ENCODE results near the gene FKBP10.
"Not testable (repeated sequence)": the region's sequence is repeated elsewhere in the genome, so short reads cannot be mapped to it uniquely, and the experiment has no call there.

The FKBP10 gene

DNA sequence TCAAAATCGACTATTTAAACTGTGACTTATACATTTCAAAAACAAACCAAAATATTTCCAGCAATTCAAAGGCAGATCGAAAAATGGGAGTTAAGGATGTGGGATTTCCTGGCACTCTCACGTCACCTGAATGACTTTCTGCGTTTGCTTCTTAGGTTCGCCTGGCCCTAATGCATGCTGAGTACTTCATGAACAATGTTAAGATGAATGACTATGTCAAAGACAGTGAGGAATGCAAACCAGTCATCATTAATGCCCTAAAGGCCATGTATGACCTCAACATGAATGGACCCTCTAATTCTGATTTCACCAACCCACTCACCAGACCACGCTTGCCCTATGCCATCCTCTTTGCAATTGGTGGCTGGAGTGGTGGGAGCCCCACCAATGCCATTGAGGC, 32.2 kb downstream of the FKBP10 start:
- FAIRE-seq = no peak

DNA sequence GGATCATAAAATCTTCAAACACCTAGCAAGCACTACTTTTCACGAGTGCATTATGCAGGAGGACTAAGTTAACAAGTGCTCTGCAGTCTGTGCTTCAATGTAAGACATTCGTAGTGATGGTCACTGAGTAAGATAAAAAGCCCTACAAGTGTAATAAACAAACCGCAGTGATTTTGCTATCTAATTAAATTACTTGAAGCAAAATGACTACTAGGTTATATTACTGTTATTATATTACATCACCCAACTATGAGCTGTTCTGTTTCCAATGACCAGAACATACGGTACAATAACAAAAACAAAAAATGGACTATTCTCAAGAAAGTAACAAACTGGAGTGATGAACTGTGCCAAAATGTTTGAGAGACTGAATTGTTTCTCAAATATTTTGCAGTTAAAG, 36.0 kb downstream of the FKBP10 start:
- no peak for FAIRE-seq

DNA sequence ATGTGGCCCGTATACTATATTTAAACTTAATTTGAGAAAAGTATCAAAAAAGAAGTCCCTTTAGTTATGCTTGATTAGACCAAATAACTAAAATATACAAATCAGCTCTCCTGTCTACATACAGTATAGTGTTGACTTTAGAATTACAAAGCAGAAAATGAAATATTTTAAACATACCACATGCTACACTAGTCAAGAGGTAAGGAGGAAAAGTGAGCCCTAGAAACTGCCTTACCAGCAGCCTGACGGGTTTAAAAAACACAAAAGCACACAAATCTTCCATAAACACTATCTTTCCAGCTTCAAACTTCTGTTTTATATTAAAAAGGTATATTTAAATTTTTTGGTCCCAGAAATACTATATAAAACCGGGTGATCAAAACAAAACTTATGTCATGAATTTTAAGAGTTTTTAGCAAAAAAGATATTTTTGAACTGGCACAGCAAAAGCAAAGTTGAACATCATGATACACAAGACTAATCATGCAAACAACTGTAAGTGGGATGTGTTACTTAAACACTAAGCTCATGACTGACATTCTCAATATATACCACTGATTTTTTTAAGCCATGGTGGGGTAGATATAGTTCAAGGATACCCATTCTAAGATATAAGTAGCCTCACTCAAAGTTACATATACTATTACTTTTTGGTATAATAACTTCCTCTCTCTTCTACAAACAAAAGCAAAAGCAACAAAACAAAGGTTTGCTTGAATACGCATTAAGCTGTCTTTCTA, 36.6 kb downstream of the FKBP10 start:
- FAIRE-seq = no peak

DNA sequence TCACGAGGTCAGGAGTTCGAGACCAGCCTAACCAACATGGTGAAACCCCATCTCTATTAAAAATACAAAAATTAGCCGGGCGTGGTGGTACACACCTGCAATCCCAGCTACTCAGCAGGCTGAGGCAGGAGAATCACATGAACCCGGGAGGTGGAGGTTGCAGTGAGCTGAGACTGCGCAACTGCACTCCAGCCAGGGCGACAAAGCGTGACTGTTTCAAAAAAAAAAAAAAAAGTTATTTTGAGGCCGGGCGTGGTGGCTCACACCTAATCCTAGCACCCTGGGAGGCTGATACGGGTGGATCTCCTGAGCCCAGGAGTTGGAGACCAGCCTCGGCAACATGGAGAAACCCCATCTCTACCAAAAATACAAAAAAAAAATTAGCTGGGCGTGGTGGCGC, 38.6 kb downstream of the FKBP10 start:
- FAIRE-seq = not testable (repeated sequence)

DNA sequence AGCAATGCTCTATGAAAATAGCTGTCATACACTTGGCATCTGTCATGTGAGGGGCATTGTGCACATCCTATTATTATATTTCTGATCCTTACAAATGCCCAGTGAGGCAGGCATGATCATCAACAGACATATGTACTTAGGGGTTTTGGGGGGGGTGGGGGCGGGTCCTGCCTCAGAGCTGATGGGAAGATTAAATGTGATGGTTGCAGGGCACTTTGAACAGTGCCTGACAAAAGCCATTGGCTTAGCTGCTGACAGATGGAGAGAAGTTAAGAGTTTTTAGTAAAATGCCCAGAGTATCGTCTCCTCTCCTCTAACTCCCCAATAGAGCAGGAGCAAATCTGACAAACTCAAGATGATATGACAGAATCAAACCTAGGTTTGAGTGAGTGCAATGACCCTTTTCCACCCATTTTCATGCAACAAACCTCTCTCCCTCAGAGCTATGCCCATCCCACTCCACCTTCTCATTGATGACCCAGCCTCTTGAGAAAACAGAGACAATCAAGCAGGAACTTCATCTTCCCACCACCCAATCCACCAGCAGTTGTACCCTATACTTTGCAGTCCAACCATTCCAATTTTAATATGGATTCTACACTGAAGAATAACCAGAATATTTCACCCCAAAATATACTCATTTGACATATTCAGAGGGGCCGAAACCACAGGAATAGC, 47.6 kb downstream of the FKBP10 start:
- no peak for FAIRE-seq

DNA sequence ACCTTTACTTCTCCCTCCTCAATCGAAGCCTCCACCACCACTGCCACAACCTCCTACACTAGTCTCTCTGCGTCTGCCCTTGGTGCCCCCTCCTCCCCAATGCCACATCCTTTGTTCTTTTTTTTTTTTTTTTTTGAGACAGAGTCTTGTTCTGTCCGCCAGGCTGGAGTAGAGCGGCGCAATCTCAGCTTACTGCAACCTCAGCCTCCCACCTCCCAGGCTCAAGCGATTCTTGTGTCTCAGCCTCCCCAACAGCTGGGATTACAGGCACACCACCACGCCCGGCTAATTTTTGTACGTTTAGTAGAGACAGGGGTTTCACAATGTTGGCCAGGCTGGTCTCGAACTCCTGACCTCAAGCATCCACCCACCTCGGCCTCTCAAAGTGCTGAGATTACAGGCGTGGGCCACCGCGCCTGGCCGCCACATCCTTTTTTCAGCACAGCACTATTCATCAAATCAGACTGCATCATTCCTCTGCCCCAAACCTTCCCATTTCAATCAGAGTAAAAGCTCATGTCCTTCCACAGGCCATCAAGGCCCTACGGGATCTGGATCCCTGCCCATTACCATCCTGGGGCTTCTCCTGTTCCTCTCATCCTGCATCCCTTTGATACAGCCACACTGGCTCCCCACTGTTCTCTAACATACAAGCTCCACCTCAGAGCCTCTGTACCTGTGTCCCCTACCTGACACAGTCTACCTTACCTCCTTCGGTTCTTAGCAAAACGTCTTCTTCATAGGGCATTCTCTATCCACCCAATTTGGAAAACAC, 50.5 kb downstream of the FKBP10 start:
- no peak for FAIRE-seq

DNA sequence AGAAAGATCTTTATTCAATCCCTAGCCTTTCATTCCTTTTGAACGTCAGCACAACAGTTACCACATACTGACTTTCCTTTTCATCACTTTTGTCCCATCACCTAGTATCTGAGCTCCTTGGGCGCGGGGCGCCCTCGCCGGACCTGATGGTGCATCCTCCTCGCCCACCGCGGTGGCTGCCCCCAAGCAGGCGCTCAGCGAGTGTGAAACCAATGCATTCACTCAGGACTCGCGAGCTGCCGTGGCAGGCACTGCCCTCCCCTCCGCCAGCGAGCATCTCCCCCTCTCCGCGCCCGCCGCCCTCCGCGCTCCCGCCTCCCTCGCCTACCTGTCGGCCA, 51.7 kb downstream of the FKBP10 start:
- no peak for FAIRE-seq

DNA sequence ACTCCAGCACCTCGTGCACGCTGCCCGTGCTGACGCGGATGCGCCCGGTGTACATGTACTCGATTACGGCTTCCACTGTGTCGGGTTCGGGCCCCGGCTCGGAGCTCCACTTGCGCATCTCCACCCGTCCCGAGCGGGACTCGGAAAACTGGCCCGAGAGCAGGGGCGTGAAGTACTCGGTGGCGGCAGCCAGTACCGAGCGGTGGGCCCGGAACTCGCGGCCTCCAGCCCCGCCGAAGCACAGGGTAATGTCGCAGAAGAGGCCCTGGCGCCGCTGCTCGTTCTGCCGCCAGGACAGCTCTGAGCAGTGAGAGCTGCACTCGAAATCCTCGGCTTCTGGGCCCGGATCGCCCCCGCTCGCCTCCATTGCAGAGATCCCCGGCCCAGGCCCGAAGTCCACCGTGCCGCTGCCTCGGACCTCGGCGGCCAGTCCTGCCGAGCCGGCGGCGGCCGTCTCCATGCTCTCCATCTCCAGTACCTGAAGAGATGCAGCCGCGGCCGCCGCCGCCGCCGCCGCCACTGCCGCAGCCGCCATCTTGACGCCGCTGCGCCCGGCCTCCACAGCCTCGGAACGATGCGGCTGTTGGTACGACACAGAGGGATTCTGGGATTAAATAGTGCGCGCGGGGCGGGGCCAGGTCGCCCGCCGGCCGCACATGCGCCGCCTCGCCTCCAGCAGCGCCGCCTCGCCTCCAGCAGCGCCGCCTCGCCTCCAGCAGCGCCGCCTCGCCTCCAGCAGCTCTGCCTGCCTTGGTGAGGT, 52.2 kb downstream of the FKBP10 start, which contains the start of gene KLHL11:
TSS of gene KLHL11 (minus strand) at position 588 of the 760 bp plus-strand sequence. CDS start at position 535, 53 bp downstream.
- no peak for FAIRE-seq

DNA sequence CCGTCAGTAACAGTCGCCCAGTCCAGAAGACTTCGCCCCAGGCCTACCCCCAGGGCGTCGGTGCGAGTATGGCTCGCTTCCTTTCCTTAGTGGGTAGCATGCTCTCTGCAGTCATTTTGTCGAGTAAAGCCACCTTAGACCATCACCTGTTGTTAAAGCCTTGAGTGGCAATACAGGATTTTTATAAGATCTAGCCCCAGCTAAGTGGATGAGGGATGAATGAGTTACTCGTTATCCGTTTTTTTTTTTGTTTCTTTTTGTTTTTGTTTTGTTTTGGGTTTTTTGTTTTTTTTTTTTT, 52.7 kb downstream of the FKBP10 start:
- no peak for FAIRE-seq

DNA sequence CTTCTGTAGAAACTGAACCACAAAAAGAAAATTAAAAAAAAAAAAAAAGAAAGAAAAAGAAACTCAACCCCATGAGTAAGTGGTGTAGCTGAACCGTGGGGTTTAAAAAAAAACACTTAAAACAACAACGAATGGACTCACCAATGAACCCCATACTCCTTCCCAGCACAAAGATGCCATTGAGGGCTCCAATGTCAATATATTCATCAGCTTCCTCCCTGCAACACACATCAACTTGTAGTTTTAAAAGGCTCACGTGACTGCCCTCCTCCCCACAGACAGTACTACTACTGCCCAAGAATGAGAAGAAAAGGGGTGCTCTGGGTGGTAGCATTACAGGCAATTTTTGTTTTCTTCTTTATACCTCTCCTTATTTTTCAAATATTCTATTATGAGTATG, 55.8 kb downstream of the FKBP10 start:
- FAIRE-seq = no peak

DNA sequence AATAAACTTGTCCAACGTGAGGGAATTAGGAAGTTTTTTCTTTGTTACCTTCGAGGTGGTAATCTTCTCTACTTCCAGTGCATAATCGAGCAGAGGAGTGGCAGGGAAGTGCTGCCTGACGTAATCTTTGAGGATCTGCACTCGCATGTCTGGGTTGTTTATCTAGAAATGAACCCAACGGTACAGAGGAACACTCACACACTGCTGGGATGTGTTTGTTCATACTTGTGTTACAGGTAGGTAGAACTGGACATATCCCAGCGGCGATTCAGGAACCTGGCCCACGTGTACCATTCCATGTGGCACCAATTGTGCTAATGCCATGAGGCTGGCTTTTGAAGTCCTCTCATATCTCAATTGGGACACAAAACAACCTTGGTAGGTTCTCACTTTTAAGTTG, 56.6 kb downstream of the FKBP10 start:
- no peak for FAIRE-seq

DNA sequence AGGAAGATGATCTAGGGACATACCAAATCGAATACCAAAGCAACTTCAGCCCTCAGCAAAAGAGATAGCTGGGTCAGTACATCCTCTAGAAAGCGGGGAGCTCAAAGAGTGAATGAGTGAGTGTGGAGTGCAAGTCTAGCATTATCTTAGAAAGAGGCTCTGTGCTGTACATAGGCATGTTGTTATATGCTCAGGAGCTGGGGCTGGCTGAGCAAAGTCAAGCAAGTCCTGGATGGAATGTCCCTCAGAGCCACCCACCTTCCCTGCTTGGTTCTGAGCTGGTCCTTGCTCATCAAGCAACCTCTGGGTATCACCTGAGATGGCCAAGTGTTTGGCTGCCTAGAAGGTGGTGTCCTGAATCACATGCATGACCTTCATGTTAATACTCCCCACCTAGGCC, 57.3 kb downstream of the FKBP10 start:
- FAIRE-seq = no peak

DNA sequence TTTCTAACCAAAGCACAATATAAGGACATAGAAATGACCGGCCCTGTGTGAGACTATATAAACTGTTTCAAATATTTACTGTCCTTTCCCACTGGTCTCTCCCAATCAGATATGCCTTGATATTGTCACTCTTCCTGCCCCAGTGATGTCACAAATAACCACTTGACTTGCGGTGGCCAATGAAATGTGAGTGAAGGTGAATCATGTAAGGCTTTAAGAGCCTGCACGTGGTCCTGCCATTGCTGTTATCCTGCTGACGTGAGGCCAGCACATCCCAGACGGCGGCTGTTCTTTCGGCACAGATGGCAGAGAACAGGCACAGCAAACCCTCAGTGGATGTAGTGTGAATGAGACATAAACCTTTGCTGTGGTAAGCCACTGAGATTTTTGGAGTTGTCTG, 57.8 kb downstream of the FKBP10 start:
- no peak for FAIRE-seq

DNA sequence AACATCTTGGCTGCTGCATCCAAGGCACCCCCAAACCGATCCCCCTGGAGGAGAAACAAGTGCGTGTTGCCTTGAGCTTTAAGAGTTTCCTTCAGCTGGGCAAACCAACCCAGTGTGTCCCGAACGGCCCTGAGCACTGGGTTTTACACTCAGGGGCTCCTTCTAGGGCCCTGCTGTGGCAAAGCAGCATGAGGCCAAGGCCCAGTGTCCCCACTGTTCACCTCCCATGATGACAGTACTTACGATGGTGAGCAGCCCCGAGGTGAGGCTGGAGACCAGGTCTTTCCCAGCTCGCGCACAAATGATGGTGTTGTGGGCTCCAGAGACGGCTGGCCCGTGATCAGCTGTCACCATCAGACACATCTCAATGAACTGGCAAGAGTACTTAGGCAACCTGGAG, 59.0 kb downstream of the FKBP10 start:
- FAIRE-seq = no peak

All from islet of Langerhans (tissue), 1 donor.